ENCODE results near the gene ENPP5.
"Not testable (repeated sequence)": the region's sequence is repeated elsewhere in the genome, so short reads cannot be mapped to it uniquely, and the experiment has no call there.

Gene ENPP5

GRCh38 chr6:46172176-46172575 is 1.4 kb upstream of the ENPP5 start:
- DNase-seq: no peak

GRCh38 chr6:46160102-46160501 is 10.7 kb downstream of the ENPP5 start:
- no peak for DNase-seq

- DNase-seq: no peak
These were observed 11.6 kb downstream of the ENPP5 start for GRCh38 chr6:46159229-46159628.

GRCh38 chr6:46156701-46157100 is 14.1 kb downstream of the ENPP5 start:
- no peak for DNase-seq

- not testable (repeated sequence) for DNase-seq
These were observed 21.7 kb downstream of the ENPP5 start for GRCh38 chr6:46149066-46149465.

- DNase-seq: no peak
These were observed 26.5 kb downstream of the ENPP5 start for GRCh38 chr6:46144270-46144669.

GRCh38 chr6:46138281-46138680 is 32.5 kb downstream of the ENPP5 start:
- no peak for DNase-seq

GRCh38 chr6:46137387-46137786 is 33.4 kb downstream of the ENPP5 start:
- no peak for DNase-seq

- no peak for DNase-seq
These were observed 33.9 kb downstream of the ENPP5 start for GRCh38 chr6:46136831-46137230.

- DNase-seq: no peak
These were observed 35.6 kb downstream of the ENPP5 start for GRCh38 chr6:46135176-46135575.

GRCh38 chr6:46134216-46134615 is 36.6 kb downstream of the ENPP5 start:
- DNase-seq: no peak

GRCh38 chr6:46131291-46131690 is 39.5 kb downstream of the ENPP5 start:
- DNase-seq: not testable (repeated sequence)

- no peak for DNase-seq
These were observed 40.1 kb downstream of the ENPP5 start for GRCh38 chr6:46130666-46131065.

- DNase-seq: peak; percentile 93
These were observed 40.9 kb downstream of the ENPP5 start, which contains the start of gene ENPP4 for GRCh38 chr6:46129629-46130511. Gene ENPP4 (plus strand): TSS chr6:46129989. CDS start chr6:46139584, 9,595 bp downstream.

GRCh38 chr6:46129291-46129628 is 41.5 kb downstream of the ENPP5 start:
- DNase-seq: no peak

GRCh38 chr6:46128476-46128875 is 42.3 kb downstream of the ENPP5 start:
- DNase-seq: no peak

- DNase-seq: not testable (repeated sequence)
These were observed 51.1 kb downstream of the ENPP5 start for GRCh38 chr6:46119679-46120078.

- no peak for DNase-seq
These were observed 51.9 kb downstream of the ENPP5 start for GRCh38 chr6:46118836-46119235.

GRCh38 chr6:46118157-46118556 is 52.6 kb downstream of the ENPP5 start:
- no peak for DNase-seq

- no peak for DNase-seq
These were observed 54.5 kb downstream of the ENPP5 start for GRCh38 chr6:46116289-46116688.

- no peak for DNase-seq
These were observed 55.1 kb downstream of the ENPP5 start for GRCh38 chr6:46115634-46116033.

GRCh38 chr6:46113370-46113769 is 57.4 kb downstream of the ENPP5 start:
- peak; percentile 95 for DNase-seq

Data from NCI-H146 (cell line).